ENCODE data around the gene SCN4B.
"Not testable (repeated sequence)": the region's sequence is repeated elsewhere in the genome, so short reads cannot be mapped to it uniquely, and the experiment has no call there.

SCN4B gene, protein sequence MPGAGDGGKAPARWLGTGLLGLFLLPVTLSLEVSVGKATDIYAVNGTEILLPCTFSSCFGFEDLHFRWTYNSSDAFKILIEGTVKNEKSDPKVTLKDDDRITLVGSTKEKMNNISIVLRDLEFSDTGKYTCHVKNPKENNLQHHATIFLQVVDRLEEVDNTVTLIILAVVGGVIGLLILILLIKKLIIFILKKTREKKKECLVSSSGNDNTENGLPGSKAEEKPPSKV

DNA sequence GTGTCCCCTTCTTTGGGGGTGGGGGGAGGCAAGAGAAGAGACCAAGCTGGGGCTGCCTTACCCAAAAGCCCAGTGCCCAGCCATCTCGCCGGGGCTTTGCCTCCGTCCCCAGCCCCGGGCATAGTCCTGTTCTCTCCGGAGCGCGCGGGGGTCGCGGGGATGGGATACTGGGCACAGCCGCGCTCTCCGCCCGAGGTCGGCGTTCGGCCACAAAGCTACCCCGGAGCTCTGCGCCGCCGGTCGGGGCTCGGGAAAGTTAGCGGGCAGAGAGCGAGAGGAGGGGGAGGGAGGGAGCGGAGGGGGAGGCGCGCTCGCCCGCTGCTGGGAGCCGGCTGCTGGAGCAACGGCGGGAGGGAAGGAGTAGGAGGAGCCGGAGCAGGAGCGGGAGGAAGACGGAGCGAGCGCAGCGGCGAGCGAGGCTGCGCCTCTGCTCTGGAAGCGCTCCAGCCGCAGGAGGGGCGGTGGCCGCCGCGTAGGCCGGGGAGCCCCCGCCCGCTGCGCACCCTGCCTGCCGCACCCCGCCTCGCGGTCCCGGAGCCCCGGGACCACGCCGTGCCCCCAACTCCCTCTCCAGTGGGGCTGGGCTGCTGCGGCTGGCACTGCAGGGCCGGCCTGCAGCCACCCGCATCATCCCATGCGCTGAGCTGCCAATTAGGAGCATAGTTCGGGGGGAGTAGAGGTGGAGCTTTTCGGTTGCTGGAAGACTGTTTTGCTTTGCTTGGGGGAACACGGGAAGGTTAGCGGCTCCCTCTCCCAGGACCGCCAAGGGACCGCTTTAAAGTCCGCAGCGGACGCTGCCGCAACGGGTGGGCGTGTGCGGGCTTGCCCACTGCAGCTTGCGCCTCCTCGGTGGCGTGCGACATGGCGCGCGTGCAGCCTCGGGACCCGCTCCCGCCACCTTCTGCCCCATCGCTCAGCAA, at the start of gene SCN4B:
SCN4B (minus strand) TSS at position 272 of the 920 bp plus-strand sequence; CDS start at position 122, 150 bp downstream.
- DNase-seq (ENCODE audit: low read depth in 1 of 2, low spot score in 1 of 2) = no peak

DNA sequence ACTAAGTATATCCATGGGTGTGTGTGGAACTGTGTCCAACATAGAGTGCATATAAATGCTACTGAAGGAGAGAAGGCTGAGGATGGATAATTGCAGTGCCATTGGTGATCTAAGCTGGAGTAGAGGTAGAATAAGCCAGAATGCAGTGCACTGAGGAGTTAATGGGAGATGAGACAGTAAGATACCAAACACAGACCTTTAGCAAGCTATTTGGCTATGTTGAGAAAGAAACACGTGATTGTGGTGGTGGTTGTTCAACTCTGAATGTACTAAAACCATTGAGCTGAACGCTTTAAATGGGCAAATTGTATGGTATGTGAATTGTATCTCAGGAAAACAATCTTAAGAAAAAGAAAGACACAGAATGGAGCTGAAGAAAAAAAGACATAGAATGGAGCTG, 49.3 kb upstream of the SCN4B start:
- DNase-seq (ENCODE audit: low read depth in 1 of 2, low spot score in 1 of 2) = no peak

DNA sequence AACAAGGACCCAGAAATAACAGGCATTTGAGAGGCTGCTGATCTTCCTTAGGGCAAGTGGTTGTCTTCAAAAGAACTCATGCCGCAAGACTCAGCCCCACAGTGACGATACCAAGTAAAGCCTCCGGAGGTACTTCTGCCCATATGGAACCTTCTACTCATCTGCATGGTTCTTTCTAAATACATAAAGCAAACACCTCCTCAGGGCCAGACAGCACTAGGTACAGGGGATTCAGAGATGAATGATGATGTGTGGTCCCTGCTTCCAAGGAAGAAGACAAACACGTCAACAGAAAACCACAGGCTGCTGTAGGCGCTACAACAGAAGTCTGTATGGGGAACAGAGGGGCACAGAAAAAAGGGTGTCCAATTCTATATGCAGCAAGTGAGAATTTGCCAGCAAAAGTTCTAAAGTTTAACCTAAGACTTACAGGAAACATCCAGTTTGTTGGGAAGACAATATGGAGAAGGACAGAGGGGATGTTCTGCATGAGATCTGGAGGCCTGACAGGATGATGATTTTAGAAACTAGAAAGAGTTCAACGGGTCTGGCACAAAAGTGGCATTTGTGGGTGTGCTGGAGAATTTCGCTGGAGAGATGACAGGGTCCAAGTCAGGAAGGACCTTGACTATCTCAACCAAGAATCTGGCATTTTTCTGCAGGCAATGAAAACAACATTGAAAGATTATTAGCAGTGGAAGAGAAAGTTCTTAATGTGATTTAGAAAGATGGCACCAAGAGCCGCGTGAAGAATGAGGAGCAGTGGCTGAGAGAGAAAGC, 48.5 kb upstream of the SCN4B start:
- DNase-seq (ENCODE audit: low read depth in 1 of 2, low spot score in 1 of 2) = peak in 1 of 2 donors; percentile 40

DNA sequence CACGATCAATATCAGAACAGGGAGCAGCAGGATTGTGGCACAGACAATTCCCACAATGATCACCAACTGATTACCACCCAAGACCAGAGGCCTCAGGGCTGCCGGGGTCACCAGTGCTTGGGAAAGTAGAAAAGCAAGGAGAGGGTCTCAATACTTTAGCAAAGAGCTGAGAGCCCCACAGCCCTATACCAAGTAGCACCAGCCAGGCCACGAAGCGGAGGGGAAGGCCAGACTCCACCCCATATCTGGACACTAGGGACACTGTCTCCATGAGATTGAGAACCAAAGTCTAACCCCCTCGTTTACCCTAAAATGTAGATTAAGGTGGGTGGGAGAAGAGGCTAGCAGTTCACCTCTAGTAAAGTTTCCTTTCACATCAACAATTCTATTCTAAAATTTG, 47.9 kb upstream of the SCN4B start:
- no peak for DNase-seq (ENCODE audit: low read depth in 1 of 2, low spot score in 1 of 2)

DNA sequence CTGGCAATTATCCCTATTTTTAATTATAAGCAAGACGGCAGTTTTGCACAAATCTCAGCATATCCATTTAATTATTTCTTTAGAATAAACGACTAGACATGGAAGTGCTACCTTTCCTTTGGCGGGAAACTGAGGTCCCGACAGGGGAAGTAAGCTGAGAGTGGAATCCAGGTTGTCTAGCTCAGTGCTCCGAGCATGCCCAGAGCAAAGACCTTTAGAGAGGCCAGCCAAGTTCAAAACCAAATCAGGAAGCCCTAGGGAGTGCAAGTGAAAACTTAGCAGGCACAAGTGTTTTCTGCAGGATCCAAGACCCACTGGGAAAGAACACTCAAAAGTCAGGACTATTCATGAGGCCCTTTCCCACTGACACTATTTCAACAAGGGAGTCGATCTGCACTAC, 46.5 kb upstream of the SCN4B start:
- no peak for DNase-seq (ENCODE audit: low read depth in 1 of 2, low spot score in 1 of 2)

DNA sequence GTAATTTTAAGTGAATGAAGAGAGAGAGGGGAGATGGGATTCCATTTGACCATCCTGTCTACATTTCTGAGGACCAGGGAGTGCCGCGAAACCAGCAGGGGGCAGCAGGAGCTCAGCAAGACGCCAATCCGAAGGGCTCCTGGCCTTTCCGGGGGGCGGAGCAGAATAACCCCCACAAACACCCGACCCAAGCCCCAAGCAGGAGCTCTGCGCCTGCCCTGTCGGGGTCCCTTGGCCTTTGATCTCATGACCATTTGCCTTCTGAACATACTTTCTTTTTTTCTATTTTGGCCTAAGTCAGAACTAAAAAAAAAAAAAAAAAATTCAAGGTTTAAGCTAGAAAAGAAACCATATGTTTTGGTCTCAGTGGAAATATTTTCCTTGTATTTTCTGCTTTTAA, 45.7 kb upstream of the SCN4B start:
- peak; percentile 71 to 82 for DNase-seq (ENCODE audit: low read depth in 1 of 2, low spot score in 1 of 2)

DNA sequence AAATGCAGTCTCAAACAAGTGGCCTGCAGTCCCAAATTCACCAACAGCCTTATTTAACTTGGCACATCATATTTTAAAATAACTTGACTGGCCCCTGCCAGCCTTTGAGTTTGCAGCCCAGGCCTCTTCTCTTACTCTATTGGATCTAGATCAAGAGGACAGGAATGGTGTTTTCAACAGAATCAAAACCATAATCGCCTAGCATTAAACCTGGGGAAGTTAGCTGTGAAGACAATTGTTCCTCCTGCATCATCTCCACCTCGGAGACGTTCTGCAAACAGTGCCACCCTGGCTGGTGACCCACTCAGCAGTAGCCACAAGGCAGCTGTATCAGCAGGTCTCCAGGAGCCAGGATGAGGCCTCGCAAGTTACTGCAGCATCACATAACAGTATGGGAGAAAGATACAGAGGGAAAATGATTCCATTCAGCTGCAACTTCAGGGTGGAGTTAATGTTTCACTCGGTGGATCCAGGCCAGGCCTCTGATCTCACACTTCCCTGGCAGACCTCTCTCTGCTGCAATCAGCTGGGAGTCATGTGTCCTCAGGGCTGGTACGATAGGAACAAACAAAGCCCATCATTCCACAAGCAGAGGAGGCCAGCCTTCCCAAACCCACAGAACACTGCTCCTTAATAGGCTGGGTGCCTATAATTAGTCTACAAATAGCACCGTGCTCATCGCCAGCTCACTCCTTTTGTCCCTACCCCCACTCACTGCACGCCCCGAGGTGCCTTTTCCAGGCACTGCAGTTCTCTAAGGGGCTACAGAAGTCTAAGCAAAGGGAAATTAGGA, 42.4 kb upstream of the SCN4B start:
- DNase-seq (ENCODE audit: low read depth in 1 of 2, low spot score in 1 of 2) = no peak

DNA sequence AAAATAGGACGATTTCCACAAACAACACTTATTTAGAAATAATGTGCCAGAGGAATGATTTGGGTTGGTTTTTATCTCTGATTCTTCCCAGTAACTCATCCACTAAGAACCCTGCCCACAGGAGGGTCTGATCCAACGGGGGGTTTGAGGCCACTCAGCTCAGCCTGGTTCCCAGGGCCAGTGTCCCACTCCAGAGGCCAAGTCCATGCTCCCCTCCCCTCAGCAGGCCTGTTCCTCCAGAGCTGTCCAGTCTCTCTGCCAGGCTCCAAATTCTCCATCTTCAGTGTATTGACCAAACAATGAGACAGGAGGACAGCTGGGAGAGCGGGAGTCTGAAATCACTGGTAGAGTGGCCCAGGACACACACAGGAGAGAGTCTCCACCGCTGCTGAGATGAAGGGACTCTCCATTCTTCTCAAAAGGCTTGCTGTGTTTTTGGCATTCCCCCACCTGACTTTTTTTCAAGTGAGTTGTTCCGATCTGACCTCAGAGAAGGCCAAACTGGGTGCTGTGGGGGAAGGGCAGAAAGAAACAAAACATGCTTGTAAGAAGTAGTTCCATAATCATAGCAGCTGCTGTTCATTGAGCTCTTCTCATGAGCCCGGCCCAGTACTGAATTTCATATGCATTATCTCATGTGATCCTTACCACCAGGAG, 41.4 kb upstream of the SCN4B start:
- DNase-seq (ENCODE audit: low read depth in 1 of 2, low spot score in 1 of 2) = no peak

DNA sequence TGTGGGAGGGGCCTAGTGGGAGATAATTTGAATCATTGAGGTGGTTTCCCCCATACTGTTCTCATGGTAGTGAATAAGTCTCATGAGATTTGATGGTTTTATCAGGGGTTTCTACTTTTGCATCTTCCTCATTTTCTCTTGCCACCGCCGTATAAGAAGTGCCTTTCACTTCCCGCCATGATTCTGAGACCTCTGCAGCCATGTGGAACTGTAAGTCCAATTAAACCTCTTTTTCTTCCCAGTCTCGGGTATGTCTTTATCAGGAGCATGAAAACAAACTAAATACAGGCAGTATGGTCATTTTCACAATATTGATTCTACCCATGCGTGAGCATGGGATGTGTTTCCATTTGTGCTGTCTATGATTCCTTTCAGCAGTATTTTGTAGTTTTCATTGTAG, 40.2 kb upstream of the SCN4B start:
- DNase-seq (ENCODE audit: low read depth in 1 of 2, low spot score in 1 of 2) = not testable (repeated sequence)

DNA sequence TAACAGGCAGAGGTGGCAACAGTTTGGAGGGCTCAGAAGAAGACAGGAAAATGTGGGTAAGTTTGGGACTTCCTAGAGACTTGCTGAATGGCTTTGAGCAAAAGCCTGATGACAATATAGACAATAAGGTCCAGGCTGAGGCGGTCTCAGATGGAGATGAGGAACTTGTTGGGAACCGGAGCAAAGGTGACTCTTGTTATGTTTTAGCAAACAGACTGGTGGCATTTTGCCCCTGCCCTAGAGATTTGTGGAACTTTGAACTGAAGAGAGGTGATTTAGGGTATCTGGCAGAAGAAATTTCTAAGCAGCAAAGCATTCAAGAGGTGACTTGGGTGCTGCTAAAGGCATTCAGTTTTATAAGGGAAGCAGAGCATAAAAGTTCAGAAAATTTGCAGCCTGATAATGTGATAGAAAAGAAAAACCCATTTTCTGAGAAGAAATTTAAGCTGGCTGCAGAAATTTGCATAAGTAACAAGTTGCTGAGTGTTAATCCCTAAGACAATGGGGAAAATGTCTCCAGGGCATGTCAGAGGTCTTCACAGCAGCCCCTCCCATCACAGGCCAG, 38.4 kb upstream of the SCN4B start:
- DNase-seq (ENCODE audit: low read depth in 1 of 2, low spot score in 1 of 2) = not testable (repeated sequence)

DNA sequence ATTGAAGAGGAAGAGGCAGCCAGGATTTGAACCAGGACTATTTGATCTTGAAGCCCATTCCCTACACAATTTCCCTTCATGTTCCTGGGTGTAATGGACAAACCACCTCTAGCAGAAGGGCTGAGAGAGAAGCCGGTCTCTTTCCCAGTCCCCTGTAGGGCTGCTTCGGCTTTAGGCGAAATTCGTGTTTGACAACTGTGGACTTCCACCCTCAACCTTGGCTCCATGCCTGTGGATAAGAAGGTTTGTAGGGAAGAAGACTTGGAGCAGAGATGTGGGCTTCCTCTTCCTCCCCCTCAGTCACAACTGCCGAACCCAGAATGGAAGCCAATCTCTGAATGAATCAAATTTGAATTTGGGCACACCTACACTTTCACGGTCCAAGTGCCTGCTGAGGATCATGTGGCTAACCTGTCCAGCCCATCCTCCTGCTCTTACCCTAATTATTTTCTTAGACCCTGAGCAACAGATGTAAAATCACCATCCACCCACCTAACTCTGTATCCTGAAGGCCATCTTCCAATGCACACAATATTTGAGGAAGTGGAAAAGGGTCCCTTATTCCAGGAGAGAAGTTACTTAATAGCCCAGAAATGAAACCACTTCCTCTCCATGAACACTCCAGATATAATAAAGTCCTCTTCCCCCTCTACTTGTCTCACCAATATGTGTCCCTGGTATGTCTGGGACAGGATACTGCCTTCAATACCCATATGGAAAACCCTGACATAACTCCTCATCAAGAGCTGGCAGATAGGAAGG, 33.9 kb upstream of the SCN4B start:
- DNase-seq (ENCODE audit: low read depth in 1 of 2, low spot score in 1 of 2) = no peak

DNA sequence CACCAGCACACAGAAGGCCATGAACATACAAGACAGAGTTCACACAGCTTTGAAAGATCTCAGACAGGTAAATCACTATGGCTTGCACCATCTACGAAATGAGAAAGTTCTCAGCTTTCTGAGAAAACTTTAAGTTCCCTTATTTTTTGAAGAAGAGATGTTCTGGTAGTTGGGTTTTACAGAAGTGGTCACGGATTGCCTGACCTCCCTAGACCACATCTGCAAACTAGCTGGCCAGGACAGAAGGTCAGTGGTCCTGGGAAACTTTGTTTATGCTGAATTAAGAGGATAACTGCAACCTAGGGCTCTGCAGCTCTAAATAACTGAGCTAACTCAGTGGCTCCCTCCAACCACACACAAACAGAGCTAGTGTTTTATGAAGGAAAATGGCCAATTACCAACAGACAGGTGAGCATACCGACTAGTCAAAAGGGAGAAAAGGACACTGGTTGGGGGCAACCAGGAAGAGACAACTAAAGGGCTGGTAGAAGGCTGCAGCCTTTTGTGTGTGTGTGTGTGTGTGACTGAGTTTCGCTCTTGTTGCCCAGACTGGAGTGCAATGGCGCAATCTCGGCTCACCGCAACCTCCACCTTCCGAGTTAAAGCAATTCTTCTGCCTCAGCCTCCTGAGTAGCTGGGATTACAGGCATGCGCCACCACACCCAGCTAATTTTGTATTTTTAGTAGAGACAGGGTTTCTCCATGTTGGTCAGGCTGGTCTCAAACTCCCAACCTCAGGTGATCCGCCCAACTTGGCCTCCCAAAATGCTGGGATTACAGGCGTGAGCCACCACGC, 32.4 kb upstream of the SCN4B start:
- DNase-seq (ENCODE audit: low read depth in 1 of 2, low spot score in 1 of 2) = no peak

DNA sequence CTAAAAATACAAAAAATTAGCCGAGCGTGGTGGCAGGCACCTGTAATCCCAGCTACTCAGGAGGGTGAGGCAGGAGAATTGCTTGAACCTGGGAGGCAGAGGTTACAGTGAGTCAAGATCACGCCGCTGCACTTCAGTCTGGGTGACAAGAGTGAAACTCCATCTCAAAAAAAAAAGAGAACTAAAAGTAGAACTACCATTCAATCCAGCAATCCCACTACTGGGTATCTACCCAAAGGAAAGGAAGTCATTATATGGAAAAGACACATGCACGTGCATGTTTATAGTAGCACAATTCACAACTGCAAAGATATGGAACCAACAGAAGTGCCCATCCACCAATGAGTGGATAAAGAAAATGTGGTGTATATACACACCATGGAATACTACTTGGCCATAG, 31.1 kb upstream of the SCN4B start:
- DNase-seq (ENCODE audit: low read depth in 1 of 2, low spot score in 1 of 2) = not testable (repeated sequence)

DNA sequence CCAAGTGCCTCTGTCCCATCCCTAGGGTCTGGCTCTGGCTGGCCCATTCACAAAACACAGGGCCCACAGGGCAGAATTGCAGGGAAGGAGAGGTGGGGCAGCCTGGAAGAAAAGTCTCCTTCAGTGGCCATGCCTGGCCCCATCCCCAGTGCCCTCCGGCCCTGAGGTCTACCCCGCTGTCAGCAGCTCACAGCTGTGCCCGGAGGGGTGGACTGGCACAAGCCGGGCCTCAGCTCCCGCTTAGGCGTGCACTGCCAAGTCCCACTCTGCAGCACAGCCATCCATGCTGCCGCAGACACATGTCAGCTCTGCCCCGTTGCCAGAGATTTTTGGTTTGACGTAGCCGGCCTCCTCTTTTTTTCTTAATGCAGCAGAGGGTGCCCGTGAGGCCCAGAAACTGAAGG, 27.7 kb upstream of the SCN4B start:
- no peak for DNase-seq (ENCODE audit: low read depth in 1 of 2, low spot score in 1 of 2)

DNA sequence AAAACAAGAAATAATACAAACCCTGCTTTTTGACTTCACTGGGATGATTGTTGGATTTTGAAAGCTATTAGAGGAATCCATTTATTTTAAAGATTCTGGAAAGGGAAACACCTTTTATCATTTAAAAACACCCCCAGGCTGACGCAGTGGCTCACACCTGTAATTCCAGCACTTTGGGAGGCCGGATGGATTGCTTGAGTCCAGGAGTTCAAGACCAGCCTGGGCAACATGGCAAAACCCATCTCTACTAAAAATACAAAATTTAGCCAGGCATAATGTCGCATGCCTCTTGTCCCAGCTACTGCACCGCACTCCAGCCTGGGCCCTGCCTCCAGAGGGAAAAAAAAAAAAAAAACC, 24.1 kb upstream of the SCN4B start:
- no peak for DNase-seq (ENCODE audit: low read depth in 1 of 2, low spot score in 1 of 2)

DNA sequence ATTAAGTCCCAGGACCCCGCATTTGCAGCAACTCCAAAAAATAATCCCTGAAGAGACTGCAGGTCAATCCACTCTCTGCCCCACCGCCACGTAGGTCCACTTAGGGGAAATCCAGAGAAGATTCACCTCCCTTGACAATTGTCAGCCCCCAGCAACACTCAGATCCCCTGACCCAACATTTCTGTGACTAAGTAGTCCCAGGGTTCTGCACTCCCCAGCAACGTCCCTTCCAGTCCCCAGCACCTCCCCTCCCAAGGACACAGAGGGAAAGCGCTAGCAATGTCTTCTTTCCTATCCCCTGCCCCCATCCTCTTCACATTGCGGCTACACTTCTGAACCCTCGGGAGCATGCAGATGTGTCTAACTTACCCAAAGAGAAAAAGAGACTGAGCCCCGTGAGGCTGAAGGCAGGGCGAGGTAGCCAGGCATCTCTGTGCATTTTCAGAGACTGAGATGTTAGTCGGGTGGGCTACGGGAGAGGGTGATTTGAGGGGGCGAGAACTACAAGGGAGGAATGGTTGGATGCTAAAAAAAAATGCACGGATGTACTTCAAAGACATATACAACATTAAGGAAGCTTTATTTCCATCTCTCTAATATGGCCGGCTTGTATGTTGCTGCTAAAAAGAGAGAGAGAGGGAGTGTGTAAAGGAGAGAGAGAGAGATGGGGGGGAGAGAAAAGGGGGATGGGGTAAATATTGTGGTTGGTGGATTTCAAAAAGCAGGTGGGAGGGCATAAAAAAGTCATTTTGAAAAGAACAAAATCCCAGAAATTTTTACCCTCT, 23.6 kb upstream of the SCN4B start, which contains the start of gene SCN2B:
SCN2B (minus strand) TSS at position 647 of the 785 bp plus-strand sequence; CDS start at position 439, 208 bp downstream.
- no peak for DNase-seq (ENCODE audit: low read depth in 1 of 2, low spot score in 1 of 2)

All from activated CD4-positive, alpha-beta T cell treated with anti-CD3 and anti-CD28 coated beads, Interleukin-2, amount 50 U/mL, for 24 hours (primary cell).